NT2/D1 (cell line): ENCODE results near the gene QRICH1.

Experiments
- DNase-seq: peaks from one replicate; pipeline ENCODE4 v3.0.0-alpha.2; 2011; ENCODE audit warnings: low read depth, low spot score
- H3K27me3 ChIP-seq: 2 replicates; pipeline ENCODE4 v1.6.0; 2011; ENCODE audit warnings: mild to moderate bottlenecking; ENCODE audit not compliant: insufficient read length, insufficient read depth
- H3K36me3 ChIP-seq: 2 replicates; pipeline ENCODE4 v1.6.1; 2011; ENCODE audit warnings: mild to moderate bottlenecking, low read length, mixed read lengths; ENCODE audit not compliant: insufficient read depth, insufficient read length
- H3K4me1 ChIP-seq: 2 replicates; pipeline ENCODE4 v1.5.1; 2011; ENCODE audit not compliant: insufficient read depth, insufficient read length
- H3K4me3 ChIP-seq: 2 replicates; pipeline ENCODE4 v1.5.1; 2011; ENCODE audit warnings: low read depth; ENCODE audit not compliant: insufficient read length
- H3K9ac ChIP-seq: 2 replicates; pipeline ENCODE4 v1.6.0; 2011; ENCODE audit warnings: low read depth; ENCODE audit not compliant: insufficient read length
- H3K9me3 ChIP-seq: 2 replicates; pipeline ENCODE4 v1.5.1; 2011; ENCODE audit warnings: mild to moderate bottlenecking, low read length; ENCODE audit not compliant: insufficient read depth
- SUZ12 ChIP-seq: IDR thresholded peaks from 2 replicates; pipeline ENCODE4 v1.6.1; 2011; ENCODE audit not compliant: insufficient read length, insufficient read depth; ENCODE audit errors: extremely low read depth
- YY1 ChIP-seq: IDR thresholded peaks from 2 replicates; pipeline ENCODE4 v1.6.1; 2011; ENCODE audit not compliant: insufficient read length, insufficient read depth
- ZNF274 ChIP-seq: IDR thresholded peaks from 2 replicates; pipeline ENCODE4 v1.6.1; 2011; ENCODE audit warnings: mild to moderate bottlenecking, low read depth, low read length

Gene QRICH1

DNA sequence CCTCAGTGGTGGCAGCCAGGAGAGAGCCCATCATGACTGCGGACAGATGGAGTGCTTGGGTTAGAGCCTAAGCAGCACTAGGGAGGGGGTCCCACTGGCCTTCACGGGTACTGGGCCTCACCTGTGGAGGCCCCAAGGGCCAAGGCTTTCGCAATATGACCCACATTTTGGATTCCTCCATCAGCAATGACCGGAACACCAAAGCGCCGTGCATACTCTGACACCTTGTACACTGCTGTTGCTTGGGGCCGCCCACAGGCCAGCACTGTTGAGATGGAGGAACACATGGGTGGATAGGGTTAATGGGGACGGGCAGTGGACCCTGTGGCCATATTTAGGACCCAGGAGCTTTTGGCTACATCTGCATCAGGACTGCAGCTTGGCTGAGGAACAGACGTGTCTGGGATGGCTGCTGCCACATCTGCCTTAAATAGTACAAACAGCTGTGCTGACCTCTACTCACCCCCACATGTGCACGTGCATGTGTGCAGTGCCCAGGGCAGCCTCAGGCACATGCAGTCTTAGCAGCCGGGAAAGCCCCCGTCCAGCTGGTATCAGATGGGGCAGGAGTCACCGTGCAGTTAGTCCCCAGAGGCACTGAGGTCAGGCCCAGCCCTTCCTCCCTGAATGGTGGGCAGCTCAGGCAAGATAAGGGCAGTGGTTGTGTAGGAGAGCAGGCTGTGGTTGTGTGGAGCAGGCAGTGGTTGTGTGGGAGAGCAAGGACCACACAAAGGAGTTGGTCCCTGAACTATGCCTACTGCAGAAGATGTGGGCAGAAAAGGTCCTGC lies 68.7 kb downstream of the QRICH1 start:
- peaks cover 67% of the 10 kb centered on the region for H3K36me3 ChIP-seq
- DNase-seq, result no peak
- H3K9me3 ChIP-seq, result no peaks in the 10 kb centered on the region
- TF ChIP-seq YY1 (no peak), SUZ12 (no peak), ZNF274 (no peak)
- H3K9ac ChIP-seq, result no peak overlapping the region
- H3K4me1 ChIP-seq, result peaks cover 22% of the 10 kb centered on the region
- H3K27me3 ChIP-seq, result no peaks in the 10 kb centered on the region
- no peak overlapping the region for H3K4me3 ChIP-seq

DNA sequence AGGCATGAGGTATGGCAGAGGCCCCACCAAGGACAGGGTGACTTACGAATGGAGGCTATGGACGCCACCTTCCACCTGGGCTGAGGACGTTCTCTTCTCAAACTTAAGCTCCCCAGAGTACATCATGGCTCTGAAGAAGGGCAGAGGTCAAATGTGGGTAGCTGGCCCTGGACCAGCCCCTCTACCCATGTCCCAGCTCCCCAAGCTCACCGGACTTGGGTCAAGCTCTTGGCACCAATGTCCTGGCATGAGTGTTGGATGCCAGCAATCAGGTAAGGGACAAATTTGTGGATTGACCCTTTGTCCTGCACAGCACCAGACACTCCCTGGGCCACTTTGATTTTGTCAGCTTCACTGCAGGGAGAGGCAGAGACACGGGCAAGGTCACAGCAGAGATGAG lies 69.4 kb downstream of the QRICH1 start:
- Histone ChIP-seq H3K4me1 (peaks cover 22% of the 10 kb centered on the region), H3K36me3 (peaks cover 62% of the 10 kb centered on the region), H3K9me3 (no peaks in the 10 kb centered on the region), H3K9ac (no peak overlapping the region), H3K4me3 (no peak overlapping the region), H3K27me3 (no peaks in the 10 kb centered on the region)
- DNase-seq, result no peak
- TF ChIP-seq YY1, result no peak

DNA sequence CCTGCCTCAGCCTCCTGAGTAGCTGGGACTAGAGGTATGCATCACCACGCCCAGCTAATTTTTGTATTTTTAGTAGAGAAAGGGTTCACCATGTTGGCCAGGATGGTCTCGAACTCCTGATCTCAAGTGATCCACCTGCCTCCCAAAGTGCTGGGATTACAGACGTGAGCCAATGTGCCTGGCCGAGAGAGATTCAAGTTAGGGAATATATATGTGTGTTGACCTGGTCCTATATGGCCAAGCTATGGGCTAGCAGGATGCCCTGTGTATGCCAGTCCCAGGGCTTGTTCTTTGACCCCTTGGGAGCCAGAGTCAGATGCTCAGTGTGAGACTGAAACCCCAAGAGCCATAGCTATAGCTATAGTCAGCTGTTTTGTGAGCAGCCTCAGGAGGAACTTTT lies 70.1 kb downstream of the QRICH1 start:
- Histone ChIP-seq H3K27me3 (no peaks in the 10 kb centered on the region), H3K9ac (no peak overlapping the region), H3K4me3 (no peak overlapping the region), H3K4me1 (peaks cover 21% of the 10 kb centered on the region), H3K9me3 (no peaks in the 10 kb centered on the region), H3K36me3 (peaks cover 62% of the 10 kb centered on the region)
- DNase-seq, result no peak
- TF ChIP-seq SUZ12 (no peak), ZNF274 (no peak), YY1 (no peak)

DNA sequence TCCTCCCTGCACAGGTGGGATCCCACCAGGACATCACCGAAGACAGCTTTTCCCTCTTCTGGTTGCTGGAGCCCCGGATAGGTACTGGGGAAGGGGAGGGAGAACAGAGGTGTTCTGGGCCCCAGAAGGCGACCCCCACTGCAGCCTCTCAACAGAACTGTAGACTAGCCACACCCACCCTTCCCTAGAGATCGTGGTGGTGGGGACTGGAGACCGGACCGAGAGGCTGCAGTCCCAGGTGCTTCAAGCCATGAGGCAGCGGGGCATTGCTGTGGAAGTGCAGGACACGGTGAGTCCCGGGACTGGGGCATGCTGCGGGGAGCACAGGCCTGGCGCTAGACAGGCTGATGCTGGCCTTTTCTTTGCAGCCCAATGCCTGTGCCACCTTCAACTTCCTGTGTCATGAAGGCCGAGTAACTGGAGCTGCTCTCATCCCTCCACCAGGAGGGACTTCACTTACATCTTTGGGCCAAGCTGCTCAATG lies 71.1 kb downstream of the QRICH1 start:
- no peaks in the 10 kb centered on the region for H3K9me3 ChIP-seq
- no peak for TF ChIP-seq ZNF274
- no peak for DNase-seq
- H3K9ac ChIP-seq, result peak overlapping the region; percentile 99
- no peaks in the 10 kb centered on the region for H3K27me3 ChIP-seq
- peaks cover 15% of the 10 kb centered on the region for H3K4me1 ChIP-seq
- H3K4me3 ChIP-seq, result peak overlapping the region; percentile 100
- H3K36me3 ChIP-seq, result peaks cover 51% of the 10 kb centered on the region

DNA sequence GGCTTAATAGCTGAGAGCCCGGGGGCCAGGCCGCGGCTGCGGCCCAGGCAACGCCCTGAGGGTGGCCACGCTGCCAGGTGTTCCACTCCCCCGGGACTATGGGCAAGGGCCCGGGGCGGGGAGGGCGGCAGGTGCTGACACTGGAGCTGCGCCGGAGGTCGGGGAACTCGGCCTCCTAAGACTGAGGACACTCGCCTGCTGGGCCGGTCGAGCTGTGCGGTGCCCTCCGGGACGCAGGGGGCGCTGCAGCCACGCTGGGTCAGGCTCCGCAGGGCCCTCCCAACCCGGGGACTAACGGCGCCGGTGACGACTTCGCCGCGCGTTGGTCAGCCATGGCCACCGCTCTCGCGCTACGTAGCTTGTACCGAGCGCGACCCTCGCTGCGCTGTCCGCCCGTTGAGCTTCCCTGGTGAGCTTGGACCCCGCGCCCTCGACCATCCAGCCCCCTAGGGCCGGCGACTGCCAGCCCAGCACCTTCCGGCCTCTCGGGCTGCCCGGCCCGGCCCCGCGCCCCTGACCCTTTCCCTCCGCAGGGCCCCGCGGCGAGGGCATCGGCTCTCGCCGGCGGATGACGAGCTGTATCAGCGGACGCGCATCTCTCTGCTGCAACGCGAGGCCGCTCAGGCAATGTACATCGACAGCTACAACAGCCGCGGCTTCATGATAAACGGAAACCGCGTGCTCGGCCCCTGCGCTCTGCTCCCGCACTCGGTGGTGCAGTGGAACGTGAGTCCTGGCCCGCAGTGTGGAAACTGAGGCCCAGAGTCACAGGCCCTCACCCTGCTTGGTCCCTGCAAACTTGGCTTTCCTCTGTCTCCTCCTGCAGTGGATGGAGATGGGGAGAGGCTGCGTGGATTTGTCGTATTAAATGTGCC lies 71.8 kb downstream of the QRICH1 start, which contains the start of gene NDUFAF3:
TSS of gene NDUFAF3 (plus strand) at position 309 of the 875 bp plus-strand sequence. CDS start at position 333, 24 bp downstream.
- TF ChIP-seq ZNF274 (no peak), YY1 (peak; percentile 62), SUZ12 (no peak)
- Histone ChIP-seq H3K4me3 (peak within 1 kb of the TSS; percentile 100), H3K27me3 (no peaks in the 10 kb centered on the region), H3K9ac (peak within 1 kb of the TSS; percentile 99), H3K36me3 (peaks cover 45% of the 10 kb centered on the region), H3K9me3 (no peaks in the 10 kb centered on the region), H3K4me1 (peaks cover 18% of the 10 kb centered on the region)
- peak; percentile 95 for DNase-seq

DNA sequence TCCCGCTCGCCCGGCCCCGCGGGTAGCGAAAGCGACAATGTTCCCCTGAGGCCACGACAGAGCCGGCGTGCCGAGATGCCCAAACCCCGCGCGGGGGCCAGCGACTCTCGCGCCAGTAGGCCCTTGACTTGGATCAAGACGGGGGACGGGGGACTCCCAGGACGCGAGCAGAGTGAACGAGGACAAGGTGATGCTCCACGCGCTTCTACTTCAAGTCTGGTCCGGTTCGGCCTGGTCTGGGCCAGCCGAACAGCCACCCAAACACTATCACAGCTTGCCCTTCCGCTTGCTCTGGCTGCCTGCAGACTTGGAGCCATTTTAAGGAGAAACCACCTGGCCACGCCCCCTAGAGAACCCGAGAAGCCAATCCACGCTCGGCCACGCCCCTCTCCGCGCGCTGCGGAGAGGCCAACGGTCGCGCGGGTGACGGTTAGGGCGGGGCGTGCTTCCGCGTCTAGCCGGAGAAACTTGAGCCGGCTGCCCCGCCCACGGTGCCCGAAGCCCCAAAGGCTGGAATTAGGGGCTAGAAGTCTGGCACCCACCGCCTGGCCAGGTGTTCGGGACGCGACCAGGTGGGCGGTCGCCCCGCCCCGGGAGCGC lies 72.6 kb downstream of the QRICH1 start:
- TF ChIP-seq ZNF274 (no peak), SUZ12 (no peak), YY1 (no peak)
- Histone ChIP-seq H3K36me3 (peaks cover 45% of the 10 kb centered on the region), H3K4me3 (peak overlapping the region; percentile 100), H3K9me3 (no peaks in the 10 kb centered on the region), H3K27me3 (no peaks in the 10 kb centered on the region), H3K9ac (peak overlapping the region; percentile 99), H3K4me1 (peaks cover 13% of the 10 kb centered on the region)
- DNase-seq, result peak; percentile 92
